A204.1 (cell line): ENCODE results near the gene COG3.

ENCODE experiments used
- FAIRE-seq: peaks from 2 replicates; lab custom pipeline; 2012; peaks lifted over from hg19 to GRCh38; lab: Jason Lieb, UNC

COG3 gene

GRCh38 chr13:45446181-45446580 is 18.6 kb upstream of the COG3 start:
- no peak for FAIRE-seq

GRCh38 chr13:45447050-45447661 is 17.6 kb upstream of the COG3 start:
- FAIRE-seq, result no peak

GRCh38 chr13:45448965-45449559 is 15.7 kb upstream of the COG3 start:
- FAIRE-seq, result no peak

- no peak for FAIRE-seq
Observed at GRCh38 chr13:45451282-45451681, 13.5 kb upstream of the COG3 start.

GRCh38 chr13:45454204-45454603 is 10.5 kb upstream of the COG3 start:
- no peak for FAIRE-seq

GRCh38 chr13:45456196-45456972 is 8.4 kb upstream of the COG3 start:
- no peak for FAIRE-seq

GRCh38 chr13:45464141-45464686 is 525 bp upstream of the COG3 start:
- no peak for FAIRE-seq

GRCh38 chr13:45466359-45466758 is 1.6 kb downstream of the COG3 start:
- no peak for FAIRE-seq

- no peak for FAIRE-seq
Observed at GRCh38 chr13:45468635-45469034, 3.9 kb downstream of the COG3 start.

GRCh38 chr13:45472171-45472705 is 7.5 kb downstream of the COG3 start:
- no peak for FAIRE-seq

GRCh38 chr13:45473627-45474026 is 8.9 kb downstream of the COG3 start:
- no peak for FAIRE-seq

- no peak for FAIRE-seq
Observed at GRCh38 chr13:45474584-45475454, 10.1 kb downstream of the COG3 start.

GRCh38 chr13:45479661-45480060 is 14.9 kb downstream of the COG3 start:
- no peak for FAIRE-seq

GRCh38 chr13:45481688-45482087 is 16.9 kb downstream of the COG3 start:
- peak; percentile 68 for FAIRE-seq

GRCh38 chr13:45482571-45483173 is 17.9 kb downstream of the COG3 start:
- no peak for FAIRE-seq

- FAIRE-seq, result no peak
Observed at GRCh38 chr13:45487604-45488003, 22.9 kb downstream of the COG3 start.

GRCh38 chr13:45490068-45490467 is 25.3 kb downstream of the COG3 start:
- no peak for FAIRE-seq

- peak; percentile 70 for FAIRE-seq
Observed at GRCh38 chr13:45492538-45492937, 27.8 kb downstream of the COG3 start.

GRCh38 chr13:45496942-45497341 is 32.2 kb downstream of the COG3 start:
- FAIRE-seq, result no peak

GRCh38 chr13:45500492-45501174 is 35.9 kb downstream of the COG3 start:
- no peak for FAIRE-seq

- no peak for FAIRE-seq
Observed at GRCh38 chr13:45501175-45501526, 36.4 kb downstream of the COG3 start.
